Dedifferentiated amniotic fluid mesenchymal stem cell (primary cell): ENCODE measurements around the gene MAP4K4.
"Not testable (repeated sequence)": the region's sequence is repeated elsewhere in the genome, so short reads cannot be mapped to it uniquely, and the experiment has no call there.

Experiments
- DNase-seq: peaks from one replicate; pipeline ENCODE4 v3.0.0-alpha.2; 2016; ENCODE audit errors: extremely low spot score

MAP4K4 gene

GRCh38 chr2:101905746-101906336 lies 208.3 kb downstream of the MAP4K4 start:
- no peak for DNase-seq

GRCh38 chr2:101909760-101910159 lies 212.3 kb downstream of the MAP4K4 start:
- no peak for DNase-seq

GRCh38 chr2:101912545-101912944 lies 215.0 kb downstream of the MAP4K4 start:
- DNase-seq, result no peak

GRCh38 chr2:101921319-101921952 lies 223.9 kb downstream of the MAP4K4 start:
- no peak for DNase-seq

GRCh38 chr2:101921953-101922325 lies 224.4 kb downstream of the MAP4K4 start:
- DNase-seq, result no peak

GRCh38 chr2:101924311-101924710 lies 226.8 kb downstream of the MAP4K4 start:
- not testable (repeated sequence) for DNase-seq

GRCh38 chr2:101930019-101930418 lies 232.5 kb downstream of the MAP4K4 start:
- no peak for DNase-seq

GRCh38 chr2:101930847-101931246 lies 233.3 kb downstream of the MAP4K4 start:
- no peak for DNase-seq

GRCh38 chr2:101931402-101931801 lies 233.9 kb downstream of the MAP4K4 start:
- no peak for DNase-seq

GRCh38 chr2:101935764-101936163 lies 238.3 kb downstream of the MAP4K4 start:
- DNase-seq, result not testable (repeated sequence)

GRCh38 chr2:101942851-101943250 lies 245.3 kb downstream of the MAP4K4 start:
- no peak for DNase-seq
